Skeletal muscle satellite cell (primary cell): ENCODE measurements around the gene CRHR1.

Experiments used
- H3K27me3 ChIP-seq: 2 replicates; pipeline ENCODE4 v1.7.0; 2013; ENCODE audit warnings: low read length; ENCODE audit not compliant: control insufficient read depth, insufficient read depth
- H3K36me3 ChIP-seq: 2 replicates; pipeline ENCODE4 v1.7.0; 2013; ENCODE audit warnings: mild to moderate bottlenecking, control low read depth, low read length; ENCODE audit not compliant: insufficient read depth
- H3K4me1 ChIP-seq: 2 replicates; pipeline ENCODE4 v1.7.0; 2013; ENCODE audit warnings: low read length; ENCODE audit not compliant: control insufficient read depth, insufficient read depth
- H3K4me2 ChIP-seq: 2 replicates; pipeline ENCODE4 v1.7.0; 2013; ENCODE audit warnings: mild to moderate bottlenecking, low read length
- H3K4me3 ChIP-seq: 2 replicates; pipeline ENCODE4 v1.7.0; 2013; ENCODE audit warnings: low read length
- H3K9ac ChIP-seq: 2 replicates; pipeline ENCODE4 v1.7.0; 2013; ENCODE audit warnings: mild to moderate bottlenecking, low read depth, low read length, moderate library complexity
- H3K9me3 ChIP-seq: replicated peaks from 2 replicates; pipeline ENCODE4 v1.7.0; 2013; ENCODE audit warnings: mild to moderate bottlenecking, control low read depth, low read length

Gene CRHR1

GRCh38 chr17:45863857-45864654 lies 79.9 kb downstream of the CRHR1 start:
- Histone ChIP-seq H3K9ac (no peak overlapping the region), H3K4me2 (no peak overlapping the region), H3K4me1 (no peaks in the 10 kb centered on the region), H3K4me3 (no peak overlapping the region), H3K36me3 (no peaks in the 10 kb centered on the region), H3K9me3 (no peaks in the 10 kb centered on the region), H3K27me3 (peaks cover 38% of the 10 kb centered on the region)

GRCh38 chr17:45867171-45867570 lies 83.1 kb downstream of the CRHR1 start:
- H3K9me3 ChIP-seq, result no peaks in the 10 kb centered on the region
- H3K4me2 ChIP-seq, result no peak overlapping the region
- H3K27me3 ChIP-seq, result peaks cover 30% of the 10 kb centered on the region
- H3K36me3 ChIP-seq, result no peaks in the 10 kb centered on the region
- no peak overlapping the region for H3K9ac ChIP-seq
- H3K4me1 ChIP-seq, result no peaks in the 10 kb centered on the region
- H3K4me3 ChIP-seq, result no peak overlapping the region

- H3K4me3 ChIP-seq, result no peak overlapping the region
- H3K36me3 ChIP-seq, result no peaks in the 10 kb centered on the region
- H3K4me2 ChIP-seq, result no peak overlapping the region
- H3K9ac ChIP-seq, result no peak overlapping the region
- no peaks in the 10 kb centered on the region for H3K4me1 ChIP-seq
- H3K27me3 ChIP-seq, result peaks cover 33% of the 10 kb centered on the region
- H3K9me3 ChIP-seq, result no peaks in the 10 kb centered on the region
These were observed 83.6 kb downstream of the CRHR1 start for GRCh38 chr17:45867702-45868101.

GRCh38 chr17:45868276-45868675 lies 84.2 kb downstream of the CRHR1 start:
- Histone ChIP-seq H3K4me3 (no peak overlapping the region), H3K4me2 (no peak overlapping the region), H3K27me3 (peaks cover 34% of the 10 kb centered on the region), H3K9me3 (no peaks in the 10 kb centered on the region), H3K9ac (no peak overlapping the region), H3K36me3 (no peaks in the 10 kb centered on the region), H3K4me1 (no peaks in the 10 kb centered on the region)

GRCh38 chr17:45869676-45870341 lies 85.7 kb downstream of the CRHR1 start:
- no peak overlapping the region for H3K9ac ChIP-seq
- no peaks in the 10 kb centered on the region for H3K36me3 ChIP-seq
- no peak overlapping the region for H3K4me2 ChIP-seq
- no peaks in the 10 kb centered on the region for H3K9me3 ChIP-seq
- H3K4me1 ChIP-seq, result no peaks in the 10 kb centered on the region
- no peak overlapping the region for H3K4me3 ChIP-seq
- peaks cover 29% of the 10 kb centered on the region for H3K27me3 ChIP-seq

- Histone ChIP-seq H3K4me3 (no peak overlapping the region), H3K9me3 (no peaks in the 10 kb centered on the region), H3K4me2 (no peak overlapping the region), H3K9ac (no peak overlapping the region), H3K4me1 (no peaks in the 10 kb centered on the region), H3K36me3 (no peaks in the 10 kb centered on the region), H3K27me3 (peaks cover 25% of the 10 kb centered on the region)
These were observed 86.3 kb downstream of the CRHR1 start for GRCh38 chr17:45870342-45870974.

GRCh38 chr17:45871718-45872117 lies 87.6 kb downstream of the CRHR1 start:
- Histone ChIP-seq H3K4me2 (no peak overlapping the region), H3K4me1 (no peaks in the 10 kb centered on the region), H3K36me3 (no peaks in the 10 kb centered on the region), H3K9ac (no peak overlapping the region), H3K9me3 (no peaks in the 10 kb centered on the region), H3K4me3 (no peak overlapping the region), H3K27me3 (peaks cover 20% of the 10 kb centered on the region)

GRCh38 chr17:45873728-45874127 lies 89.6 kb downstream of the CRHR1 start:
- H3K27me3 ChIP-seq, result peaks cover 18% of the 10 kb centered on the region

GRCh38 chr17:45874151-45874550 lies 90.0 kb downstream of the CRHR1 start:
- Histone ChIP-seq H3K4me1 (no peaks in the 10 kb centered on the region), H3K9me3 (no peaks in the 10 kb centered on the region), H3K4me2 (no peak overlapping the region), H3K4me3 (no peak overlapping the region), H3K36me3 (no peaks in the 10 kb centered on the region), H3K27me3 (peaks cover 18% of the 10 kb centered on the region), H3K9ac (no peak overlapping the region)

More at GRCh38 chr17:45873728-45874127, 89.6 kb downstream of the CRHR1 start:
- Histone ChIP-seq H3K9me3 (no peaks in the 10 kb centered on the region), H3K4me2 (no peak overlapping the region), H3K4me1 (no peaks in the 10 kb centered on the region), H3K9ac (no peak overlapping the region), H3K36me3 (no peaks in the 10 kb centered on the region), H3K4me3 (no peak overlapping the region)

- Histone ChIP-seq H3K36me3 (no peaks in the 10 kb centered on the region), H3K9ac (no peak overlapping the region), H3K4me1 (no peaks in the 10 kb centered on the region), H3K4me3 (no peak overlapping the region), H3K4me2 (no peak overlapping the region), H3K27me3 (peaks cover 15% of the 10 kb centered on the region), H3K9me3 (no peaks in the 10 kb centered on the region)
These were observed 92.4 kb downstream of the CRHR1 start for GRCh38 chr17:45876539-45876938.

GRCh38 chr17:45877467-45877866 lies 93.3 kb downstream of the CRHR1 start:
- H3K27me3 ChIP-seq, result peaks cover 13% of the 10 kb centered on the region
- no peaks in the 10 kb centered on the region for H3K36me3 ChIP-seq
- H3K4me1 ChIP-seq, result no peaks in the 10 kb centered on the region
- no peak overlapping the region for H3K9ac ChIP-seq
- no peak overlapping the region for H3K4me2 ChIP-seq
- H3K9me3 ChIP-seq, result no peaks in the 10 kb centered on the region
- no peak overlapping the region for H3K4me3 ChIP-seq
